NCI-H2107 treated with DMSO at 0.1 percent for 48 hours (cell line): ENCODE data around the gene VASH2.
A peak's percentile ranks its signal among the peaks of the same experiment; 100 is the strongest.
"Not testable (repeated sequence)": the region's sequence is repeated elsewhere in the genome, so short reads cannot be mapped to it uniquely, and the experiment has no call there.

Source experiments
- DNase-seq: peaks from one replicate; lab custom pipeline; 2025; ENCODE audit not compliant: unreplicated experiment; lab: John Stamatoyannopoulos, UW

VASH2 gene

DNA sequence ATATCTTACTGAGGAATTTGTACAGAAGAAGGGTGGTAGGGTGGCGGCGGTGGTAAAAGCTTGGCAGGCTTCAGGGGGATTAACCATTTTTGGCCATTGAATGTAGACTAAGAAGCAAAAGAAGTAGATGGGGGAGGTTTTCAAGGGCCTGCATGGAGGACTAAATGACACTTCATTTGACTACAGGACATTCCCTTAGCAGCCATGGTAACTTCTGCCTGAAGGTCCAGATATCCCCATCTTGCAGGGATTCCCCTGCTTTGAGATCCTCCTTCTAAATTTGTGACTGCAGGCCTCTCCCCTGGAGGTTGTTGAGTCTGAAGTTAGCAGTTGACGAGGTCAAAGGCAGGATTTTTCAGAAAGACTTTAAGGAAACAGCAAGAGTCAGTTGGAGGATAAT is 4.8 kb downstream of the VASH2 start:
- DNase-seq: no peak

DNA sequence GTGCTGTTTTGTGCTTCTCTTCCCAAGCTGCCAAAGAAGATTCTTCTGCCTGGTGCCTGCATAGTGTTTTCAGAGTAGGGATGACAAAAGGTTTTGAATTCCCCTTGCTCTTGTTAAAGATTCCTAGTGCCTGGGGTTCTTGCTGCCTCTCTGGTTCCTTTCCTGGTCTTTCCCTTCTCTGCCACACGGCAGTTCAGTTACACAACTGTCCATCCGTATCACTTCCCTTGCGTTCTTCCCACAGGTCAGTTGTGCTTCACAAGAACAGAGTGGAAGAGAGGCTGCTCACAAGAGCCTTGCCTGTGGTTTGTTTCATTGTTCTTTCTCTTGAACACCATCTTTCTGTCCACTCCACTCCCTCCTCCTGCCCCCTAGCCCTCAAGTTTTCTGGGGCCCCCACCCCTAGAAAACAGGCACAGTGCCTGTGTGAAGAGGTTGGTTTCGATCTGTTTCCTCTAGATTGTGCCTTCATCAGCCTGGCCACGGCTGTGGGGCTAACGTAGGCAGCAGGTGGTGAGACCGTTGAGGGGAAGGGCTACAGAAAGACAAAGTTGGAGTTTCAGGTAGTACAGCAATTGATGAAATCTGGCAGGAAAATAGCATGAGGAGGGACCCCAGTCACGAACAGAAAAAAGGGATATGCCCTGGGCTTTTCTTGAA is 5.8 kb downstream of the VASH2 start:
- no peak for DNase-seq

DNA sequence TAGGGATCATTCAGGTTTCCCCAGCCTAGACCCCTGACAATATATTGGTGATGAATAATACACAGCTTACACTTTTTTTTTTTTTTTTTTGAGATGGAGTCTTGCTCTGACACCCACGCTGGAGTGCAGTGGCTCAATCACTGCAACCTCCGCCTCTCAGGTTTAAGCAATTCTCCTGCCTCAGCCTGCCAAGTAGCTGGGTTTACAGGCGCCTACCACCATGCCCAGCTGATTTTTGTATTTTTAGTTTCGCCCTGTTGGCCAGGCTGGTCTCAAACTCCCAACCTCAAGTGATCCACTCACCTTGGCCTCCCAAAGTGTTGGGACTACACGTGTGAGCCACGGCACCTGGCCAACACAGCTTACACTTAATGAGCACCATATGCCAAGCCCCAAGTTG is 7.2 kb downstream of the VASH2 start:
- DNase-seq: no peak

GRCh38 chr1:212958175-212958574 is 7.8 kb downstream of the VASH2 start:
- no peak for DNase-seq

- DNase-seq: no peak
These were observed 9.2 kb downstream of the VASH2 start for GRCh38 chr1:212959266-212960220.

DNA sequence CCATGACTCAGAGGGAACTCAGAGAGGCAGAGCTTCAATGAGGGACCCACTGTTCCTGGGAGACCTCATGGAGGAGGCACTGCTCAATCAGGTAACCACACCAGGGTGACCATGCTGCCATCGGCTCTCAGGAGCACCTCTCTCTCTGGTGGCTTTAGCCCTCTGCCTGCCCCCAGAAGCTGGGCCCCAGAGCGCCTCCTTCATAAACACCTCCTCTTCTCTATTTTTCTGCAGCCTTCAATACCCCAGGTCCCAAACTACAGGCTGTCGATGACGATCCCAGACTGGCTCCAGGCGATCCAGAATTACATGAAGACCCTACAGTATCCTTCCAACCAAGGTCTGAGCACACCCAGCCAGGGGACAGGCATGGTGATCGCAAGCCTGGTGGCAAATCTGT is 10.6 kb downstream of the VASH2 start:
- no peak for DNase-seq

GRCh38 chr1:212962509-212962908 is 12.2 kb downstream of the VASH2 start:
- DNase-seq: no peak

- DNase-seq: no peak
These were observed 13.8 kb downstream of the VASH2 start for GRCh38 chr1:212964102-212964501.

DNA sequence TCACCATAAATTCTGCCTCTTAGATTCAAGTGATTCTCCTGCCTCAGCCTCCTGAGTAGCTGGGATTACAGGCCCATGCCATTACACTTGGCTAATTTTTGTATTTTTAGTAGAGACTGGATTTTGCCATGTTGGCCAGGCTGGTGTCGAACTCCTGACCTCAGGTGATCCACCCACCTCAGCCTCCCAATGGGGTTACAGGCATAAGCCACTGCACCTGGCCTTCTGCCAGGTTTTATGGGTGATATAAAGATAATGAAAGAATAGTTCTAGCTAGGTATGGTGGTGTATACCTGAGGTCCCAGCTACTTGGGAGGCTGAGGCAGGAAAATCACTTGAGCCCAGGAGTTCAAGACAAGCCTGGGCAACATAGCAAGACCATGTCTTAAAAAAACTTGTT is 14.7 kb downstream of the VASH2 start:
- not testable (repeated sequence) for DNase-seq

DNA sequence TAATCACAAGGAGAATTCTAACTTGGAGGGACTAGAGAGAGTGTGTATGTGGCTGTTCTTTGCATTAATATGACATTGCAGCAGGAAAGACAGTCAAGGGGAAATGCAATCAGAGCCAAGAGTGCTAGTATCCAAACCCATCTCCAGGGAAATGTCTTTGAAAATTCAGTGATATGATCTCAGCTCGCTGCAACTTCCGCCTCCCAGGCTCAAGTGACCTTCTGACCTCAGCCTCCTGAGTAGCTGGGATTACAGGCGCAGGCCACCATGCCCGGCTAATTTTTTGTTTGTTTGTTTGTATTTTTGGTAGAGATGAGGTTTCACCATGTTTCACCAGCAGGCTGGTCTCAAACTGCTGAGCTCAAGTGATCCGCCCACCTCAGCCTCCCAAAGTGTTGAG is 16.3 kb downstream of the VASH2 start:
- DNase-seq: no peak

- peak; percentile 72 for DNase-seq
These were observed 17.5 kb downstream of the VASH2 start for GRCh38 chr1:212967801-212968200.

- peak; percentile 89 for DNase-seq
These were observed 18.1 kb downstream of the VASH2 start for GRCh38 chr1:212968368-212968863.

GRCh38 chr1:212970085-212970484 is 19.7 kb downstream of the VASH2 start:
- peak; percentile 37 for DNase-seq

GRCh38 chr1:212971312-212971711 is 21.0 kb downstream of the VASH2 start:
- no peak for DNase-seq

DNA sequence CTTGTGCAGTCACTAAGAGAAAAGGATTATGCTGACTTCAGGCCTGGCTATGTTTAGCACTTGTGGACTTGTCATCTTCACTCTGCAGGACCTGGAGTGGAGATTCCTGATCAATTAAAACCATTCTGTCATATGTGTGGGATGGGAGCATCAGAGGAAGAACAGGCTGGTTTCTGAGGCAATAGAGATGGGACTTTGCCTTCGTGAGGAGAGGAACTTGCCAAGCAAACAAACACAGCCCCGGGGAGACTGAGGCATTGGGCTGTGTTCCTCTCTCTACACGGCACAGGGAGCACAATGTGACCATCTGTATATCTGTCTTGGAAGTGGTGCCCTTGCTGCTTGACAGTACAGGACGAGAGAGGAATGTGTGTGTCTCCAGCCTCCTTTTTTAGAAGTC is 23.1 kb downstream of the VASH2 start:
- no peak for DNase-seq

- no peak for DNase-seq
These were observed 23.6 kb downstream of the VASH2 start for GRCh38 chr1:212973899-212974298.

DNA sequence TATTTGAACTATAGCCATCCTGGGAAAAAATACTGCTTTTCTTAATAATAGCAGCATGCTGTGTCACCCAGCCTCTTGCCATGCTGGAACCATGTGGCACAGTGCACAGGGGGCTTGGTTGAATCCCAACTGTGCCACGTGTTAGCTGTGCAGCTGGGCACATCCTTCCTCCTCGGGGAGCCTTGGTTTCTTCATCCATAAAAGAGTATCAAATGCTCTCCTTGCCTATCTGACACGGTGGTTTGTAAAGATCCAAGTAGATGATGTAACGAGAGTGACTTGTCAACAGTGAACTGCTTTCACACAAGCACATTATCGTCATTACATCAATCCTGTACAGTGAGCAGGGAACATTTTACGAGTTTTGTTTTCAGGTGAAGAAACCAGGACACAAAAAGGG is 24.4 kb downstream of the VASH2 start:
- DNase-seq: no peak

DNA sequence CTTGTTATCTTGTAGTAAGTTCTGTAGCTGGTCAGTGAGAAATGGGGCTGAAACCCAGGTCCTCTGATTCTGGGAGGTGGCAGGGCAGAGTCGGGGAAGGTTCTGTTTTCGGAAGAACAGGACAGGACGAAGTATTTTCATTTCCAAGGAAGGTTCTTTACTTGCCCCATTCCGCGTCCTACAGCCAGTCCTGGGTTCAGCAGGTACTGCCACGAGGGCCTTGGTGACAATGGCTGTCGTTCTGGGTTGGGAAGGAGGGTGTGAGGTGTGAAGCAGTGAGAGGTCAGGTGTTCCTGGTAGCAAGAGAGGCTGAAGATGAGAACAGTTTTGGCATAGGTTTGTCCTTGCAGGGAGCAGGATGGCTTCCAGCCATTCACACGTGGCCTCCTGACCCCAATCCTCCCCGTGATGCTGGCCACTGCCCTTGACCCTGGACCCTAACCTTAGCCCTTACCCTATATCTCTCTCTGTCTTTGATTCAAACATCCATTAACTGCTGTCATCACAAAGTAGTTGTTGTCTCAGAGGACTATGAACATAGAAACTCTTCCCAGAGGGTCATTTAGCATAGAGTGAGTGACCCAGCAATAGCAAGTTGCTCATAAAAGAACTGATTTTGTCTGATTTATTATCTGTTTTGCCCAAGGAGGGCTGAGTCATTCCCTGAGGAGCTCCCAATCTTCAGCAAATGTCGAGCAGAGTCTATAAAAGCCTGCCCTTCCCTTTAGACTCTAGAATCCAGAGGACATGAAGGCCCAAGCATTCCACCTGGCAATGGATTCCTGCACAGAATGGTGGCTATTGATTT is 25.0 kb downstream of the VASH2 start:
- no peak for DNase-seq

DNA sequence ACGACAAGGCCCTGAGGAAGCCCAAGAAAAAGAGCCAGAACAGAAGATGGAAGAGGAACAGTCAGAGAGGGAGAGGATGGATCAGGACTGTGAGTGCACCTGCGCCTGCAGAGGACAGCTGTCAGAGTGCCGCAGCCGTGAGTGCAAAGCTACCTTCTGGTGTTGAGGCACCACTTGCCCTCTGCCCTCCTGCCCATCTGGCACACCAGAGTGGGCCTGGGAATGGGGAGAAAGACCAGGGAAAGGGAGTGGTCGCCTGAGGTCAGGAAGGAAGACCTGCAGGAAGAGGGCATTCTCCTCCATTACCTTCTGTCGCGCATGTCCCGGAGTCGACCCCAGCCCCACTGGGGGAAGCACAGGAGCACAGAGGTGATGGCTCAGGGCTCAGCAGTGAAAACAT is 26.2 kb downstream of the VASH2 start:
- no peak for DNase-seq

DNA sequence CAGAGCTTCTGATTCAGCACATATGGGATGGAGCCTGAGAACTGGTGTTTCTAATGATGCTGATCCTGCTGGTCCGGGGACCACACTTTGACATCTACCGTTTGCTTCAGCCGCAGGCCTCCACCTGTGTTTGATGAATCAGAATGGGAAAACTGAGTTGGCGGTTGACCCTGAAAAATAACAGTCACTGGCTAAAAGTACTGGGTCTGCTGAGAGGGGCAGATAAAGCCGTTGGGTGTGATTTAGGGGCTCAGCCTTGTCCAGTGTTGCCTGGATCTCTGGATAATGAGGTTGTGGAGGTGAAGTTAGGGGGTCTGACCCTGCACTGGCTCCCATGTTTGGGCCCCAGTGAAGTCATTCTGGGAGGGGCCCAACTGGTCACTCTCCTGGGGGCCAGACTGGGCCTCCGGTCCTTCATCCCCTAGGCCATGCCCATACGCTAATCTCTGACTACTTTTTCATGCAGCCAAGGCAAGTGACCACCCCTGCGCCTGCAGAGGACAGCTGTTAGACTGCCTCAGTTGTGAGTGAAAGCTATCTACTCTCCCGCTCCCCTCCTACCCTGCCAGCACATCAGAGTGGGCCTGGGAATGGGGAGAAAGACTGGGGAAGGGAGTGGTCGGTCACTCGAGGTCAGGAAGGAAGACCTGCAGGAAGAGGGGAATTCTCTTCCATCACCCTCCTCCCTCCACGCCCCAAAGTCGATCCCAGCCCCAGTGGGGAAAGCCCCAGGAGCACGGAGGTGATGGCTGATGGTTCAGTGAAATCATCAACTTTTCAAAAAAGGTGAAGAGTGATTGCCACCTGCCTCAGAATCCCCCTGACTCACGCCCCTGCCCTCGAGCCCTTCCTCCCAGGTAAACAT is 27.7 kb downstream of the VASH2 start:
- no peak for DNase-seq
